ENCODE data around the gene ATP12A.

GRCh38 chr13:24671386-24672113, 8.7 kb upstream of the ATP12A start:
- TF ChIP-seq CTCF (IDR thresholded peaks at IDR 0.05) (peak; percentile 48 to 70 (median 52)), POLR2AphosphoS5 (IDR thresholded peaks at IDR 0.05) (peak in 1 of 2 donors; percentile 6), POLR2A (IDR thresholded peaks at IDR 0.05; ENCODE audit: low read depth) (no peak), EP300 (IDR thresholded peaks at IDR 0.05) (no peak)
